Activated T-helper 9 cell treated with anti-CD3 and anti-CD28 coated beads, Interleukin-2, amount 50 U/mL, for 16 hours (primary cell): ENCODE data around the gene TLR1.
"Not testable (repeated sequence)": the region's sequence is repeated elsewhere in the genome, so short reads cannot be mapped to it uniquely, and the experiment has no call there.

Experiments used
- DNase-seq: peaks from one replicate; pipeline ENCODE4 v3.0.0-alpha.2; 2020; ENCODE audit warnings: low read depth

The TLR1 gene, protein sequence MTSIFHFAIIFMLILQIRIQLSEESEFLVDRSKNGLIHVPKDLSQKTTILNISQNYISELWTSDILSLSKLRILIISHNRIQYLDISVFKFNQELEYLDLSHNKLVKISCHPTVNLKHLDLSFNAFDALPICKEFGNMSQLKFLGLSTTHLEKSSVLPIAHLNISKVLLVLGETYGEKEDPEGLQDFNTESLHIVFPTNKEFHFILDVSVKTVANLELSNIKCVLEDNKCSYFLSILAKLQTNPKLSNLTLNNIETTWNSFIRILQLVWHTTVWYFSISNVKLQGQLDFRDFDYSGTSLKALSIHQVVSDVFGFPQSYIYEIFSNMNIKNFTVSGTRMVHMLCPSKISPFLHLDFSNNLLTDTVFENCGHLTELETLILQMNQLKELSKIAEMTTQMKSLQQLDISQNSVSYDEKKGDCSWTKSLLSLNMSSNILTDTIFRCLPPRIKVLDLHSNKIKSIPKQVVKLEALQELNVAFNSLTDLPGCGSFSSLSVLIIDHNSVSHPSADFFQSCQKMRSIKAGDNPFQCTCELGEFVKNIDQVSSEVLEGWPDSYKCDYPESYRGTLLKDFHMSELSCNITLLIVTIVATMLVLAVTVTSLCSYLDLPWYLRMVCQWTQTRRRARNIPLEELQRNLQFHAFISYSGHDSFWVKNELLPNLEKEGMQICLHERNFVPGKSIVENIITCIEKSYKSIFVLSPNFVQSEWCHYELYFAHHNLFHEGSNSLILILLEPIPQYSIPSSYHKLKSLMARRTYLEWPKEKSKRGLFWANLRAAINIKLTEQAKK

GRCh38 chr4:38804654-38805295, at the start of gene TLR1:
Gene TLR1 (minus strand): TSS chr4:38804791. CDS start chr4:38798831, 5,960 bp downstream.
- DNase-seq: no peak

DNA sequence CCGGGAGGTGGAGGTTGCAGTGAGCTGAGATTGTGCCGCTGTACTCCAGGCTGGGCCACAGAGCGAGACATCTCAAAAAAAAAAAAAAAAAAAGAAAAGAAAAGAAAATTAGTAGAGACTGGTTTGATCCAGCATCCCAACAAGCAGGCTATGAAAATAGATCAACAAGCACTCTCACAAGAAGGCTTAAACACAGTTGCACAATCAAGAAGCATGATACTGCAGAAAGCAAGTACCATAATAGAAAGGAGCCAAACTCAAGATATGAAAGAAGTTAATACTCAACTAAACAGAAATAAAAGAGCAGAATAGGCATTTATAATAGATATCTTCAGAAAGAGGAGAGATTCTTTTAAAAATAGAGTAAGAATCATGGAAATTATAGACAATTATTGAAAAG, 41.4 kb upstream of the TLR1 start:
- DNase-seq: no peak

- DNase-seq: no peak
Observed at GRCh38 chr4:38842994-38843393, 38.4 kb upstream of the TLR1 start.

DNA sequence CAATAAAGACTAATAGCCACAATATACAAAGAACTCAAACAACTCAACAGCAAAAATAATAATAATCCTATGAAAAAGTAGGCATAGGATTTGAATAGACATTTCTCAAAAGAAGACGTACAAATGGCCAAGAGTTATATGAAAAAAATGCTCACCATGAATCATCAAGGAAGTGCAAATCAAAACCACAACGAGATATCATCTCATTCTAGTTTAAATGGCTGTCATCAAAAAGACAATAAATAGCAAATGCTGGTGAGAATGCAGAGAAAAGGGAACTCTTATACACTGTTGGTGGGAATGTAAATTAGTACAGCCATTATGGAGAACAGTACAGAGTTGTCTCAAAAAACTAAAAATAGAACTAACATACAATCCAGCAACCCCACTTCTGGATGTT, 33.3 kb upstream of the TLR1 start:
- DNase-seq: no peak

DNA sequence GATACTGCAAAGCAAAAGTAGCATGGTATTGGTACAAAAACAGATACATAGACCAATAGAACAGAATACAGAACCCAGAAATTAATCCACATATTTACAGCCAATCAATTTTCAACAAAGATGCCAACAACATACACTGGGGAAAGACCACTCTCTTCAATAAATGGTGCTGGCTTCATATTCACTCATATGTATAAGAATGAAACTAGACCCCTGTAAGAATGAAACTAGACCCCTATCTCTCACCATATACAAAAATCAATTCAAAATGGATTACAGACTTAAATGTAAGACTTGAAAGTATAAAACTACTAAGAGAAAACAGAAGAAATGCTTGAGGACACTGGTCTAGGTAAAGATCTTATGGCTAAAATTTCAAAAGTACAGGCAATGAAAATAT, 32.7 kb upstream of the TLR1 start:
- DNase-seq: no peak

- no peak for DNase-seq
Observed at GRCh38 chr4:38834570-38834969, 30.0 kb upstream of the TLR1 start.

DNA sequence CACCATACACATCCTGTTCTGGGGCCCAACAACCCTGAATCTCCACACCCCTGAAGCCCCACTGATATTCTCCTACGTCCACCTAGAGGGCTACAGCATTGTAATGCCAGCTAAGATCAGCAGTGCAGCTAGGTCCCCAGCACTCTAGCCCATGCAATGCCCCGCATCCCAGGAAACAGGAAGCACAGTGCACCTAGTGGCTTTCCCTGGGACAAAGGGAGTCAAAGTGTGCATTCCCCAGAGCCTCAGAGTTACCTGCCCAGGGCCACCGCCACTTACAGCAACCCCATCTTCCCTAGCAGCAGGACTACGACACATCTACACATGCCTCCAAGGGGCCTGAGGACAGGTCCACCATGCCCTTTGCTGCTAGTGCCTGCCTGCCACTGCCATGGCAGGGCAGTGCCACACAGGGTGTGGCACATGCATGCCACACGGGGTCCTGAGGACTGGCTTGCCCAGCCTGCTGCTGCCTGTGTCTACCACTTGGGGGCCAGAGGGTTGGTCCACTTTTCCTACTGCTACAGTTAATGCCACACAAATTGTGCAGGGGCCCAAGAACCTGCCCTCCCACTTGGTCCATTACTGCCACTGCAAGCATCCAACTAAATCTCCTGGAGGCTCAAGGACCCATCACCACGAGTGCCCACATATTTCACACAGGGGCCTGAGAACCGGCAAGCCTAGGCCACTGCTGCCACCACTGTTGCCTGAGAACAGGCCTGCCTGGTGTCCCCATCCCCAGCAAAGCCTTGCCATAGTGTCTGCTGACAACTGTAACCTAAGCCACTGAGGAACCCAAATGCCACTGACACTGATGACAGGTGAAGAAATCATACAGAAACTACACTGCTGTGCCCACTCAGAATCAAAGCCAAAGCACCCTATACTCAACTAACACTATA, 28.3 kb upstream of the TLR1 start:
- no peak for DNase-seq

DNA sequence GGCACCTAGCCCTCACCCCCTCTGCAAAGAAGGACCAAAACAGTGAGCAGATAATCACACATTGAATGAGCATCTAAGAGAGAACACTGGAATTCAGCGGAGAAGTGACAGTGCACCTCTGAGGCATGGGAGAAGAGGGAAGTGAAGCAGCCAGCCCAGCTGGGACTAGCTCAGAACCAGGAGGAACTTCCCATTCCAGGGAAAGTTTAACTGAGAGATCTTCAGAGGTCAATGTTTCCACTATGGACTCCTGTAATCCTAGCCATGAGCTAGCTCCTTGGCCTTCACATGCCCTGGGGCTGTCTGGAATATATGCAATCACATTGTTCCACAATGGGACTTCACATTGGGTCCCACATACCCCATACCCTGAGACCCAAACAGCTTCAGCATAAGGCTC, 27.6 kb upstream of the TLR1 start:
- no peak for DNase-seq

DNA sequence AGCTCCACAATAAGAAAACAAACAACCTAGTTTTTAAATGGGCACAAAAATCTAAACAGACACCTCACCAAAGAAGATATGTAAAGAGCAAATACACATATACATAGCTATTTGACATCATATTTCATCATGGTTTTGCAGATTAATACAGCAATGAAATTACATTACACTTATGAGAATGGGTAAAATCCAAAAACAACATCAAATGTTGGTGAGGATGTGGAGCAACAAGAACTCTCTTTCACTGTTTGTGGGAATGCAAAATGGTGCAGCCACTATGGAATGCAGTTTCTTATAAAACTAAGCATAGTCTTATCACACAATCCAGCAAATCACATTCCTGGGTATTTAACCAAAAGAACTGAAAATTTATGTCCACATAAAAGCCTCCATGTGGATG, 27.1 kb upstream of the TLR1 start:
- DNase-seq: no peak

- DNase-seq: no peak
Observed at GRCh38 chr4:38829237-38829636, 24.6 kb upstream of the TLR1 start.

- no peak for DNase-seq
Observed at GRCh38 chr4:38823766-38824165, 19.2 kb upstream of the TLR1 start.

- DNase-seq: no peak
Observed at GRCh38 chr4:38822748-38823303, 18.2 kb upstream of the TLR1 start.

DNA sequence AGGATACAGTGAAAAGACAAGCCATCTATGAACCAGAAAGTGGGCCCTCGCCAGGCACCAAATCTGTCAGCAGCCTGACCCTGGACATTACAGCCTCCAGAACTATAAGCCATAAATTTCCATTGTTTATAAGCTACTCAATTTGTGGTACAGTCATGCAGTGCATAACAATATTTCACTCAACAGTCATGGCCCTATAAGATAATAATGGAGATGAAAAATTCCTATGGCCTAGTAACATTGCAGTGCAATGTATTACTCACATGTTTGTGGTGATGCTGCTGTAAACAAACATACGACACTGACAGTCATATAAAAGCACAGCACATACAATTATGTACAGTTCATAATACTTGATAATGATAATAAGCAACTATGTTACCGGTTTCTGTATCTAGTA, 17.1 kb upstream of the TLR1 start:
- DNase-seq: no peak

DNA sequence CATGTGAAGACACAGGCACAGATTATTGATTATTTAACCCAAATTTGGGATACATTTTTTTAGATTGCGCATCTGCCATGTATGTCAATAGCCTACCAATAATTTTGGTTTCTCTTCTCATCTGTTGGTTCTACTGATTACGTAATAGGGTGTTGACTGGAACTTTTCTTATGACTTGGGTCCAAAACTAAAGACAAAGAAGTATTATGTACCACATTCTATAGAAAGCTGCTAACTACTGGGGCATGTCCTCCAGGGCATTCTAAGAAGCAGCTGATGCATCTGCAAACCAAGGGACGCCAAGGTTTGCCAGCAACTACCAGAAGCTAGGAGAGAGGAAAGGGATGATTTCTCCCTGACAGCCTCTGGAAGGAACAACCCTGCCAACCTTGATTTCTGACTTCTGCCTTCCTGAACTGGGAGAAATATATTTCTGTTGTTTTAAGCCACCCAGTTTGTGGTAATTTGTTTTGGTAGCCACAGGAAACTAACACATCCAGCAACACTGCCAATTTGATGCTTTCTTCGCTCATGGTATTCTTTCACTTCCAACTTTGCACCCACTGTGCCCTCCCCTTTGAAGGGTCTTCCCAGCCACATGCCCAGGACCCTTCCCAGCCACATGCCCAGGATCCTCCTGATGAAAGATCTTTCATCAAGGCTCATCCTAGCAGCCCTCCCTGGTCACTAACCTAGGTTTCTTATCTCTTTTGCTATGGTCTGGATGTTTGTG, 15.9 kb upstream of the TLR1 start:
- DNase-seq: no peak

GRCh38 chr4:38819569-38819968, 15.0 kb upstream of the TLR1 start:
- DNase-seq: no peak

DNA sequence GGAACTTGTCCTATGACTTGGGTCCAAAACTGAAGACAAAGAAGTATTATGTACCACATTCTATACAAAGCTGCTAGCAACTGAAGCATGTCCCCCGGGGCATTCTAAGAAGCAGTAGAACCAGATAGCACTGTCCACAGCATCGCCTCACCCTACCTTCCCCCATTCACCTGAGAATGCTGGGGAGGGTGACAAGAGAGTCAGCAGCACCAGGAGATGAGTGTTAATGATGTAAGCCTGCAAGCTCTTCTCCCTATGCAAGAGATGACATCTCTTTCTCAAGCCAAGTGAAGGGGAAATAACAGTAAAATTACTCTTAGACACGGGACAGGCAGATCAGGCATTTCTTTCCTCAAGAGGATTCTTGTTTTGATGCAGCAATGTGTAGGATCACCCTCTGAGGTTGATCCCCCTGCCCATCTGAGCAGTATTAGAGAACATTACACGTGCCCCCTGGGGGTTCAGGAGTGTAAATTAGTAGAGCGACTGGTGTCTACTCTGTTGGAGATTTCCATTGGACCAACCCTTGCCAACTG, 13.9 kb upstream of the TLR1 start:
- no peak for DNase-seq

- no peak for DNase-seq
Observed at GRCh38 chr4:38815885-38816782, 11.5 kb upstream of the TLR1 start.

- no peak for DNase-seq
Observed at GRCh38 chr4:38814386-38814785, 9.8 kb upstream of the TLR1 start.

DNA sequence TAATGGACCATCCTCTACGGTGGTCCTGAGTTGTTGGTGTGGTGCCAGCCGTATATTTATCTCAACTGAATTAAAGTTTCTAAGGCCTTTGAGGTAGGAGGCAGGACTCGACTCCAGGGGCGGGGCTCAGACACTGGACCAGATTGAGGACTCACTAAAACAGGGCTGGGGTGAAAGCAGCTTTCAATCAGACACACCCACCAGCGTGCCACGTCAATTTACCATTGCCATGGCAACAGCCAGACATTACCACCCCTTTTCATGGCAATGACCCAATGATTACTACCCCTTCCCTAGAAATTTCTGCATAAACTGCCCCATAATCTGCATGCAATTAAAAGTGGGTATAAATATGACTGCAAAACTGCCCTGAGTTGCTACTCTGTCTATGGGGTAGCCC, 6.7 kb upstream of the TLR1 start:
- DNase-seq: no peak

GRCh38 chr4:38807462-38807861, 2.9 kb upstream of the TLR1 start:
- not testable (repeated sequence) for DNase-seq
